Pulmonary artery endothelial cell (primary cell): ENCODE data around the gene CLIC3. TPM values are rescaled to one million over a fixed set of nuclear protein-coding genes. Genes with fewer than 3 reads are reported as not detected.

Experiments
- DNase-seq: peaks from one replicate; pipeline ENCODE4 v3.0.0-alpha.2; 2011; ENCODE audit warnings: low read depth, low spot score
- total RNA-seq: library from RNA; depleted of rRNA; stranded (reverse); fragments of >200 nt; gene quantifications from 2 replicates; pipeline ENCODE4 v1.2.3, GENCODE V29; 2014

Gene CLIC3
- total RNA-seq, 1 donor from 2014 or later, result 0.33 TPM

- DNase-seq, result no peak
Measured at GRCh38 chr9:136981588-136982231, 14.7 kb downstream of the CLIC3 start.

GRCh38 chr9:136980669-136981478 lies 15.5 kb downstream of the CLIC3 start:
- no peak for DNase-seq

- no peak for DNase-seq
Measured at GRCh38 chr9:136979769-136980587, 16.4 kb downstream of the CLIC3 start.

GRCh38 chr9:136978865-136979544 lies 17.4 kb downstream of the CLIC3 start:
- no peak for DNase-seq

- DNase-seq, result no peak
Measured at GRCh38 chr9:136978073-136978864, 18.1 kb downstream of the CLIC3 start.

- no peak for DNase-seq
Measured at GRCh38 chr9:136977649-136978072, 18.7 kb downstream of the CLIC3 start.

GRCh38 chr9:136977223-136977622 lies 19.1 kb downstream of the CLIC3 start, which contains the start of gene PTGDS:
Gene PTGDS (plus strand): TSS chr9:136977504. CDS start chr9:136977579, 75 bp downstream.
- DNase-seq, result no peak

GRCh38 chr9:136975644-136976043 lies 20.7 kb downstream of the CLIC3 start:
- DNase-seq, result no peak

GRCh38 chr9:136974817-136975535 lies 21.4 kb downstream of the CLIC3 start:
- no peak for DNase-seq

- DNase-seq, result no peak
Measured at GRCh38 chr9:136973618-136974617, 22.4 kb downstream of the CLIC3 start.

GRCh38 chr9:136972743-136973142 lies 23.6 kb downstream of the CLIC3 start:
- no peak for DNase-seq

- no peak for DNase-seq
Measured at GRCh38 chr9:136972335-136972734, 24.0 kb downstream of the CLIC3 start.

- no peak for DNase-seq
Measured at GRCh38 chr9:136971746-136972145, 24.6 kb downstream of the CLIC3 start.

- no peak for DNase-seq
Measured at GRCh38 chr9:136970361-136970760, 26.0 kb downstream of the CLIC3 start.

GRCh38 chr9:136969774-136970173 lies 26.6 kb downstream of the CLIC3 start:
- no peak for DNase-seq

- no peak for DNase-seq
Measured at GRCh38 chr9:136969150-136969549, 27.2 kb downstream of the CLIC3 start.

GRCh38 chr9:136968333-136969127 lies 27.8 kb downstream of the CLIC3 start:
- DNase-seq, result no peak
